GM04504 (cell line): ENCODE results near the gene TOP1.

Experiments
- DNase-seq: peaks from one replicate; pipeline ENCODE4 v3.0.0-alpha.2; 2012; ENCODE audit warnings: low read depth

Gene TOP1

GRCh38 chr20:41004531-41005360, 23.9 kb upstream of the TOP1 start:
- no peak for DNase-seq

- peak; percentile 86 for DNase-seq
These were observed 23.3 kb upstream of the TOP1 start for GRCh38 chr20:41005361-41005729.

- no peak for DNase-seq
These were observed 22.3 kb upstream of the TOP1 start for GRCh38 chr20:41006126-41006935.

- no peak for DNase-seq
These were observed 21.6 kb upstream of the TOP1 start for GRCh38 chr20:41006936-41007474.

- no peak for DNase-seq
These were observed 21.1 kb upstream of the TOP1 start for GRCh38 chr20:41007481-41007880.

- DNase-seq = no peak
These were observed 18.7 kb upstream of the TOP1 start for GRCh38 chr20:41009946-41010345.

GRCh38 chr20:41011551-41012067, 17.0 kb upstream of the TOP1 start:
- no peak for DNase-seq

- DNase-seq = no peak
These were observed 14.0 kb upstream of the TOP1 start for GRCh38 chr20:41014561-41015088.

GRCh38 chr20:41017448-41018042, 11.1 kb upstream of the TOP1 start:
- no peak for DNase-seq

GRCh38 chr20:41018153-41018552, 10.5 kb upstream of the TOP1 start:
- DNase-seq = no peak

GRCh38 chr20:41023549-41023948, 5.1 kb upstream of the TOP1 start:
- DNase-seq = no peak

GRCh38 chr20:41027366-41027765, 1.3 kb upstream of the TOP1 start:
- no peak for DNase-seq

- DNase-seq = no peak
These were observed 707 bp upstream of the TOP1 start for GRCh38 chr20:41027872-41028358.

- DNase-seq = no peak
These were observed 704 bp downstream of the TOP1 start for GRCh38 chr20:41029150-41029901.

GRCh38 chr20:41030061-41030460, 1.4 kb downstream of the TOP1 start:
- DNase-seq = no peak

- peak; percentile 26 for DNase-seq
These were observed 2.1 kb downstream of the TOP1 start for GRCh38 chr20:41030531-41031242.

- DNase-seq = no peak
These were observed 2.6 kb downstream of the TOP1 start for GRCh38 chr20:41031243-41031619.

GRCh38 chr20:41032271-41032670, 3.6 kb downstream of the TOP1 start:
- no peak for DNase-seq

GRCh38 chr20:41034239-41034638, 5.6 kb downstream of the TOP1 start:
- DNase-seq = no peak

- no peak for DNase-seq
These were observed 6.6 kb downstream of the TOP1 start for GRCh38 chr20:41035207-41035606.

- DNase-seq = no peak
These were observed 8.6 kb downstream of the TOP1 start for GRCh38 chr20:41037179-41037578.
